HepG2 (cell line): ENCODE data around the gene RBBP8NL. TPM values are rescaled to one million over a fixed set of nuclear protein-coding genes. Genes with fewer than 3 reads are reported as not detected.
A peak's percentile ranks its signal among the peaks of the same experiment; 100 is the strongest.

Source experiments
- AGO1 ChIP-seq: fragments of 200-400 bp; formaldehyde crosslinking; IDR thresholded peaks from 2 replicates; pipeline ENCODE4 v1.6.1; 2017; ENCODE audit warnings: mild to moderate bottlenecking, low read depth, low read length, moderate library complexity; ENCODE audit not compliant: poor library complexity, severe bottlenecking
- AGO2 ChIP-seq: fragments of 200-400 bp; formaldehyde crosslinking; optimal IDR thresholded peaks from 2 replicates; pipeline ENCODE3; 2017; ENCODE audit warnings: mild to moderate bottlenecking, low read depth, low read length, moderate library complexity
- ATM ChIP-seq: fragments of 450-650 bp; IDR thresholded peaks from 2 replicates; pipeline ENCODE4 v1.7.1; 2017; ENCODE audit warnings: mild to moderate bottlenecking, borderline replicate concordance
- EHMT2 ChIP-seq: fragments of 200-600 bp; sonication (generic); IDR thresholded peaks from 2 replicates; pipeline ENCODE4 v1.7.0; 2017; ENCODE audit warnings: antibody characterized with exemption, low read depth, low read length, borderline replicate concordance
- FOXC1 ChIP-seq: sonication (generic); formaldehyde crosslinking; IDR thresholded peaks from 2 replicates; pipeline ENCODE4 v1.8.0; 2022; ENCODE audit warnings: mild to moderate bottlenecking, missing genetic modification reagents, borderline replicate concordance
- KDM5B ChIP-seq: sonication (generic); formaldehyde crosslinking; IDR thresholded peaks from 2 replicates; pipeline ENCODE4 v1.4.0; 2020; ENCODE audit warnings: missing genetic modification reagents, mild to moderate bottlenecking, borderline replicate concordance
- NFKB2 ChIP-seq: sonication (generic); formaldehyde crosslinking; IDR thresholded peaks from 2 replicates; pipeline ENCODE4 v1.4.0; 2020; ENCODE audit warnings: missing genetic modification reagents, borderline replicate concordance
- NR1H2 ChIP-seq: sonication (generic); formaldehyde crosslinking; IDR thresholded peaks from 2 replicates; pipeline ENCODE4 v1.8.1; 2022; ENCODE audit warnings: low read depth, missing genetic modification reagents, borderline replicate concordance
- PLRG1 ChIP-seq: fragments of 450-650 bp; conservative IDR thresholded peaks from 2 replicates; pipeline ENCODE4 v1.6.1; 2016
- SP4 ChIP-seq: sonication (generic); formaldehyde crosslinking; IDR thresholded peaks from 2 replicates; pipeline ENCODE4 v1.8.1; 2023; ENCODE audit warnings: mild to moderate bottlenecking, missing genetic modification reagents
- SRSF9 ChIP-seq: fragments of 200-400 bp; formaldehyde crosslinking; IDR thresholded peaks from 2 replicates; pipeline ENCODE4 v1.6.1; 2018; ENCODE audit warnings: borderline replicate concordance, mild to moderate bottlenecking, low read depth, low read length; ENCODE audit not compliant: insufficient read depth, poor library complexity, severe bottlenecking
- ZKSCAN5 ChIP-seq: sonication (generic); formaldehyde crosslinking; IDR thresholded peaks from 2 replicates; pipeline ENCODE4 v1.5.1; 2020; ENCODE audit warnings: mild to moderate bottlenecking, missing genetic modification reagents
- ZNF280B ChIP-seq: sonication (generic); formaldehyde crosslinking; IDR thresholded peaks from 2 replicates; pipeline ENCODE4 v1.5.0; 2020; ENCODE audit warnings: missing genetic modification reagents, mild to moderate bottlenecking, borderline replicate concordance
- polyA plus RNA-seq, 8 experiments: library from polyadenylated mRNA; depleted of rRNA in 3 of 8; stranded (reverse) in 7 of 8; unstranded in 1 of 8; fragments of >200 nt; fragmentation: Illumina TruSeq in 4 of 8; extraction: Trizol in 4 of 8; gene quantifications; 2 replicates each; pipeline versions ENCODE4 v1.2.1 to v1.2.3, GENCODE V29; 2011 to 2016; ENCODE audit warnings: low read depth in 4 of 8, missing spikeins in 1 of 8, mixed read lengths in 1 of 8; ENCODE audit not compliant: insufficient read depth in 1 of 8
- total RNA-seq, 5 experiments: library from RNA; depleted of rRNA; stranded (reverse); fragments of >200 nt; fragmentation: Illumina TruSeq; extraction: Trizol; gene quantifications; 2 replicates each; pipeline ENCODE4 v1.2.3, GENCODE V29; 2016; ENCODE audit warnings: low read depth in 1 of 5
- TF ChIP-seq, protein P1 (sequence below): sonication (generic); formaldehyde crosslinking; IDR thresholded peaks from 2 replicates; pipeline ENCODE4 v1.4.0; 2020; ENCODE audit warnings: missing genetic modification reagents
- TF ChIP-seq, protein P2 (sequence below): sonication (generic); formaldehyde crosslinking; IDR thresholded peaks from 2 replicates; pipeline ENCODE4 v1.4.0; 2020; ENCODE audit warnings: low read depth, mild to moderate bottlenecking, missing genetic modification reagents

Gene RBBP8NL
- total and polyA plus RNA-seq, 2 of the 13 experiments (the other 11 are each of a cell fraction or from before 2014, with no cell fraction given): 0.69 to 0.86 TPM

DNA sequence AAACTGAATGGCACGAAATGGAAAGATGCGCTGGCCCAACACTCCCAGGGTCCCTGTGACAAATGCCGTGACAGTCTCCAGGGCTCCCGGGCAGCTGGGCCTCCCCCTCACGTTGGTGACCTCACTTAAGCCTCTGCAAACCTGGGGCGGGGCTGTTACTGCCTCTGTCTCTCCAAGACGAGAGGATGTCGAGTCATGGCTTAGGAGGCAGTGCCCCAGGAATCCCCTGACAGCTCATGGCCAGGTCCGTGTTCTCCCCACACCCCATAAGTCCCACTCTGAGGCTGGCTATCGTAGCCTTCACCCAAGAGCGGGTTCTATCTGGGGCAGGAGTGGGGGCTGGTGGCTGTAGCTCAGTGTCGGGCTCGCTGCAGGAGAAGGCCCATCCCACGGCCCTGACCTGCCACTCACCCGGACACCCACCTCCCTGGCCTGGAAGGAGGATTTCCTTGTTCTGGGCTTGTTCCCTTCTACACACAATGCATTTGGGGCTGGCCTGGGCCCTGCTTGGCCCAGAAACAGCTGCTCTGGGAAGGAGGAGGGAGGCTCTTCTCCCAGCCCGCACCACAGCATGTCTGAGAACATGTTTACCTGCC is 46.0 kb downstream of the RBBP8NL start (continued):
- no peak for TF ChIP-seq NR1H2 (CRISPR knock-in tag)
- no peak for TF ChIP-seq ATM
- TF ChIP-seq AGO2: peak; percentile 79
- no peak for TF ChIP-seq PLRG1
- TF ChIP-seq, protein P1, sequence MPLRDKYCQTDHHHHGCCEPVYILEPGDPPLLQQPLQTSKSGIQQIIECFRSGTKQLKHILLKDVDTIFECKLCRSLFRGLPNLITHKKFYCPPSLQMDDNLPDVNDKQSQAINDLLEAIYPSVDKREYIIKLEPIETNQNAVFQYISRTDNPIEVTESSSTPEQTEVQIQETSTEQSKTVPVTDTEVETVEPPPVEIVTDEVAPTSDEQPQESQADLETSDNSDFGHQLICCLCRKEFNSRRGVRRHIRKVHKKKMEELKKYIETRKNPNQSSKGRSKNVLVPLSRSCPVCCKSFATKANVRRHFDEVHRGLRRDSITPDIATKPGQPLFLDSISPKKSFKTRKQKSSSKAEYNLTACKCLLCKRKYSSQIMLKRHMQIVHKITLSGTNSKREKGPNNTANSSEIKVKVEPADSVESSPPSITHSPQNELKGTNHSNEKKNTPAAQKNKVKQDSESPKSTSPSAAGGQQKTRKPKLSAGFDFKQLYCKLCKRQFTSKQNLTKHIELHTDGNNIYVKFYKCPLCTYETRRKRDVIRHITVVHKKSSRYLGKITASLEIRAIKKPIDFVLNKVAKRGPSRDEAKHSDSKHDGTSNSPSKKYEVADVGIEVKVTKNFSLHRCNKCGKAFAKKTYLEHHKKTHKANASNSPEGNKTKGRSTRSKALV (CRISPR knock-in tag): no peak
- no peak for TF ChIP-seq EHMT2
- TF ChIP-seq NFKB2 (CRISPR knock-in tag): 0 out of 2 replicates have a peak, but pooled peaks have one; percentile 7
- peak; percentile 6 for TF ChIP-seq AGO1
- no peak for TF ChIP-seq SRSF9
- no peak for TF ChIP-seq ZKSCAN5
- TF ChIP-seq FOXC1 (CRISPR knock-in tag): no peak
- TF ChIP-seq, protein P2, sequence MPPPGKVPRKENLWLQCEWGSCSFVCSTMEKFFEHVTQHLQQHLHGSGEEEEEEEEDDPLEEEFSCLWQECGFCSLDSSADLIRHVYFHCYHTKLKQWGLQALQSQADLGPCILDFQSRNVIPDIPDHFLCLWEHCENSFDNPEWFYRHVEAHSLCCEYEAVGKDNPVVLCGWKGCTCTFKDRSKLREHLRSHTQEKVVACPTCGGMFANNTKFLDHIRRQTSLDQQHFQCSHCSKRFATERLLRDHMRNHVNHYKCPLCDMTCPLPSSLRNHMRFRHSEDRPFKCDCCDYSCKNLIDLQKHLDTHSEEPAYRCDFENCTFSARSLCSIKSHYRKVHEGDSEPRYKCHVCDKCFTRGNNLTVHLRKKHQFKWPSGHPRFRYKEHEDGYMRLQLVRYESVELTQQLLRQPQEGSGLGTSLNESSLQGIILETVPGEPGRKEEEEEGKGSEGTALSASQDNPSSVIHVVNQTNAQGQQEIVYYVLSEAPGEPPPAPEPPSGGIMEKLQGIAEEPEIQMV (CRISPR knock-in tag): no peak
- TF ChIP-seq KDM5B (CRISPR knock-in tag): peak; percentile 33
- 0 out of 2 replicates have a peak, but pooled peaks have one; percentile 32 for TF ChIP-seq SP4 (CRISPR knock-in tag)
- TF ChIP-seq ZNF280B (CRISPR knock-in tag): peak; percentile 72
